ENCODE results near the gene WDFY2. TPM values are rescaled to one million over a fixed set of nuclear protein-coding genes. Genes with fewer than 3 reads are reported as not detected.
A peak's percentile ranks its signal among the peaks of the same experiment; 100 is the strongest.

Gene WDFY2
- total and polyA plus RNA-seq, 4 donors: 2.5 to 24.4 (median 11.2) TPM

DNA sequence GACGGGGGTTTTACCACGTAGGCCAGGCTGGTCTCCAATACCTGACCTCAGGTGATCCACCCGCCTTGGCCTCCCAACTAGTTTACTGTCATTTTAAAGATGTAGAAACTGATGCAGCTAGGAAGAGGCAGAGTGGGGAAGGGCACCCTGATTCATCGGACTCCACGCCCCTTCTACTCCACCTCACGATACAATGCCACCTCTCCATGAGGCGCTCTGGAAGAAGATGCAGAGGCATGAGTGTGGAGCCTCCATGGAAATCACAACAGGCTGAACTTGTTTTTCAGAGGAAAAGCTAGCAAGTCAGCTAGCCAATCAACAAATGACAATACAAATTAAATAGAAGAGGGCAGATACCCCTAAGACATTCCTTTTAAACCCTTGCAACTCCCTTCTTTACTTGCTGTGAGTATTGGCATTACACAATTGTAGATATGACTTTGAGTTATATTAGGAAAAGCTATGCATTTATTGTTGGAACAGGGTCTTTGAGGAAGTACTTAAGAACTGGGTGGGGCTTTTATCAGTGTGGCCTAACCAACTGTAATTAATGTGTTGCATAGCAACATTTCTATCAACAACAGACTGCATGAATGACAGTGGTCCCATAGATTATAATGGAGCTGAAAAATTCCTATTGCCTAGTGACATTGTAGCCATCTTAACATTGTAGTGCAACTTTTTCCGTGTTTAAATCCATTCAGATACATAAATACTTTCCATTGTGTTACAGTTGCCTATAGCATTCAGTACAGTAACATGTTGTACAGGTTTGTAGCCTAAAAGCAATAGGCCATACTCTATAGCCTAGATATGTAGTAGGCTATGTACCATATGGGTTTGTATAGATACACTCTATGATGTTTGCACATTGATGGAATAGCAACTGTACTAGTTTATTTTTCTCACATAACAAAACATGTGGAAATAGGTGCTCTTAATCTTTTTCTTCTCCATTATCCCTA, 17.6 kb downstream of the WDFY2 start:
- Histone ChIP-seq H3K27ac (ENCODE audit: low read depth in 1 of 2, low read length in 2 of 2) (no peak overlapping the region), H3K27me3 (ENCODE audit: control insufficient read depth in 1 of 2, insufficient read depth in 2 of 2, low read length in 1 of 2) (no peaks in the 10 kb centered on the region), H3K4me1 (ENCODE audit: control insufficient read depth in 1 of 2, insufficient read depth in 2 of 2, low read length in 2 of 2) (peaks cover 4 to 5% of the 10 kb centered on the region in 2 donors), H3K4me3 (ENCODE audit: low read length in 2 of 2) (no peak overlapping the region), H3K36me3 (ENCODE audit: control insufficient read depth in 1 of 2, insufficient read depth in 2 of 2, low read length in 1 of 2) (no peaks in the 10 kb centered on the region), H3K9me3 (ENCODE audit: control insufficient read depth, low read length) (no peaks in the 10 kb centered on the region)
- ATAC-seq (ENCODE audit: low FRiP score): no peak
- WGBS, 2 donors: 98% methylated on average over 8 of the region's 8 CpGs
- intact Hi-C loops (cut with DNase I): no loop called here
- DNase-seq: no peak

- peaks cover 4 to 7% of the 10 kb centered on the region in 2 donors for H3K4me1 ChIP-seq (ENCODE audit: control insufficient read depth in 1 of 2, insufficient read depth in 2 of 2, low read length in 2 of 2)
- intact Hi-C loops (cut with DNase I): no loop called here
- 97 to 100% methylated on average over 1 of the region's 1 CpG for WGBS, 2 donors
- H3K27ac ChIP-seq (ENCODE audit: low read depth in 1 of 2, low read length in 2 of 2): no peak overlapping the region
- H3K27me3 ChIP-seq (ENCODE audit: control insufficient read depth in 1 of 2, insufficient read depth in 2 of 2, low read length in 1 of 2): no peaks in the 10 kb centered on the region
- H3K4me3 ChIP-seq (ENCODE audit: low read length in 2 of 2): no peak overlapping the region
- H3K36me3 ChIP-seq (ENCODE audit: control insufficient read depth in 1 of 2, insufficient read depth in 2 of 2, low read length in 1 of 2): peaks cover 0 to 2% of the 10 kb centered on the region in 2 donors
- ATAC-seq (ENCODE audit: low FRiP score): no peak
- H3K9me3 ChIP-seq (ENCODE audit: control insufficient read depth, low read length): peaks cover 2% of the 10 kb centered on the region
- no peak for DNase-seq
Measured at GRCh38 chr13:51603716-51604115, 19.5 kb downstream of the WDFY2 start.

DNA sequence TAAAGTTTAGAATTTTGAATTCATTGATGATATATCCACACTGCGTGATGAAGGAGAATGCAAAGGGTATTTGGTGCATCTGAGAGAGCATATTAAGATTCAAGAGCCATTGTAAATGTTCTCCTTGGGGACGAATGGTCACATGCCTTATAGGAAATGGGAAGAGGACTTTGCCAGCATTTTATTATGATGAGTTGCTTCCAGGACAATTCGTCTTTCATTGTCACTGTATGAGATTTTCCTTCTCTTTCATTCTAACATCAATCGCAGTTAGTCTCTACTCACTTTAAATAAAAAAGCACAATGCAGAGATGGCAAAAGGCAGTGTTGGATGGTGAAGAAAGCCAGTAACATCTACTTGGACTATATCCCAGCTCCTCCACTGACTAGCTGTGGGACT, 21.4 kb downstream of the WDFY2 start:
- ATAC-seq (ENCODE audit: low FRiP score) (no peak), DNase-seq (no peak)
- Histone ChIP-seq H3K36me3 (ENCODE audit: control insufficient read depth in 1 of 2, insufficient read depth in 2 of 2, low read length in 1 of 2) (peaks cover 0 to 2% of the 10 kb centered on the region in 2 donors), H3K4me3 (ENCODE audit: low read length in 2 of 2) (no peak overlapping the region), H3K27ac (ENCODE audit: low read depth in 1 of 2, low read length in 2 of 2) (no peak overlapping the region), H3K4me1 (ENCODE audit: control insufficient read depth in 1 of 2, insufficient read depth in 2 of 2, low read length in 2 of 2) (peaks cover 0 to 3% of the 10 kb centered on the region in 2 donors), H3K27me3 (ENCODE audit: control insufficient read depth in 1 of 2, insufficient read depth in 2 of 2, low read length in 1 of 2) (no peaks in the 10 kb centered on the region), H3K9me3 (ENCODE audit: control insufficient read depth, low read length) (peaks cover 2% of the 10 kb centered on the region)
- 36 to 38% methylated on average over 4 of the region's 4 CpGs for WGBS, 2 donors
- intact Hi-C loops (cut with DNase I): no loop called here

- peaks cover 0 to 2% of the 10 kb centered on the region in 2 donors for H3K36me3 ChIP-seq (ENCODE audit: control insufficient read depth in 1 of 2, insufficient read depth in 2 of 2, low read length in 1 of 2)
- DNase-seq: no peak
- 10 to 17% methylated on average over 1 of the region's 1 CpG for WGBS, 2 donors
- H3K27ac ChIP-seq (ENCODE audit: low read depth in 1 of 2, low read length in 2 of 2): no peak overlapping the region
- no peak overlapping the region for H3K4me3 ChIP-seq (ENCODE audit: low read length in 2 of 2)
- H3K9me3 ChIP-seq (ENCODE audit: control insufficient read depth, low read length): peaks cover 2% of the 10 kb centered on the region
- intact Hi-C loops (cut with DNase I): no loop called here
- ATAC-seq (ENCODE audit: low FRiP score): no peak
- H3K27me3 ChIP-seq (ENCODE audit: control insufficient read depth in 1 of 2, insufficient read depth in 2 of 2, low read length in 1 of 2): no peaks in the 10 kb centered on the region
- peaks cover 2 to 3% of the 10 kb centered on the region in 2 donors for H3K4me1 ChIP-seq (ENCODE audit: control insufficient read depth in 1 of 2, insufficient read depth in 2 of 2, low read length in 2 of 2)
Measured at GRCh38 chr13:51607165-51607564, 22.9 kb downstream of the WDFY2 start.

- H3K27me3 ChIP-seq (ENCODE audit: control insufficient read depth in 1 of 2, insufficient read depth in 2 of 2, low read length in 1 of 2): no peaks in the 10 kb centered on the region
- H3K4me3 ChIP-seq (ENCODE audit: low read length in 2 of 2): no peak overlapping the region
- H3K9me3 ChIP-seq (ENCODE audit: control insufficient read depth, low read length): peaks cover 2% of the 10 kb centered on the region
- intact Hi-C loops (cut with DNase I): no loop called here
- DNase-seq (no peak), ATAC-seq (ENCODE audit: low FRiP score) (no peak)
- no peak overlapping the region for H3K27ac ChIP-seq (ENCODE audit: low read depth in 1 of 2, low read length in 2 of 2)
- WGBS, 2 donors: 96 to 98% methylated on average over 2 of the region's 2 CpGs
- peaks cover 3 to 6% of the 10 kb centered on the region in 2 donors for H3K4me1 ChIP-seq (ENCODE audit: control insufficient read depth in 1 of 2, insufficient read depth in 2 of 2, low read length in 2 of 2)
- peaks cover 0 to 2% of the 10 kb centered on the region in 2 donors for H3K36me3 ChIP-seq (ENCODE audit: control insufficient read depth in 1 of 2, insufficient read depth in 2 of 2, low read length in 1 of 2)
Measured at GRCh38 chr13:51608857-51609406, 24.7 kb downstream of the WDFY2 start.

- ATAC-seq (ENCODE audit: low FRiP score) (no peak), DNase-seq (no peak)
- Histone ChIP-seq H3K9me3 (ENCODE audit: control insufficient read depth, low read length) (peaks cover under 1% of the 10 kb centered on the region), H3K27me3 (ENCODE audit: control insufficient read depth in 1 of 2, insufficient read depth in 2 of 2, low read length in 1 of 2) (no peaks in the 10 kb centered on the region), H3K27ac (ENCODE audit: low read depth in 1 of 2, low read length in 2 of 2) (peak overlapping the region in 1 of 2 donors; percentile 71), H3K36me3 (ENCODE audit: control insufficient read depth in 1 of 2, insufficient read depth in 2 of 2, low read length in 1 of 2) (peaks cover 0 to under 1% of the 10 kb centered on the region in 2 donors), H3K4me1 (ENCODE audit: control insufficient read depth in 1 of 2, insufficient read depth in 2 of 2, low read length in 2 of 2) (peaks cover 0 to 6% of the 10 kb centered on the region in 2 donors), H3K4me3 (ENCODE audit: low read length in 2 of 2) (no peak overlapping the region)
- intact Hi-C loops (cut with DNase I): no loop called here
- WGBS, 2 donors: 46 to 55% methylated on average over 3 of the region's 3 CpGs
Measured at GRCh38 chr13:51612867-51613266, 28.6 kb downstream of the WDFY2 start.

GRCh38 chr13:51613535-51613934, 29.3 kb downstream of the WDFY2 start:
- no peaks in the 10 kb centered on the region for H3K36me3 ChIP-seq (ENCODE audit: control insufficient read depth in 1 of 2, insufficient read depth in 2 of 2, low read length in 1 of 2)
- H3K4me1 ChIP-seq (ENCODE audit: control insufficient read depth in 1 of 2, insufficient read depth in 2 of 2, low read length in 2 of 2): peaks cover 0 to 6% of the 10 kb centered on the region in 2 donors
- no peaks in the 10 kb centered on the region for H3K27me3 ChIP-seq (ENCODE audit: control insufficient read depth in 1 of 2, insufficient read depth in 2 of 2, low read length in 1 of 2)
- intact Hi-C loops (cut with DNase I): no loop called here
- WGBS, 2 donors: 36 to 43% methylated on average over 2 of the region's 2 CpGs
- H3K27ac ChIP-seq (ENCODE audit: low read depth in 1 of 2, low read length in 2 of 2): no peak overlapping the region
- ATAC-seq (ENCODE audit: low FRiP score) (no peak), DNase-seq (no peak)
- H3K4me3 ChIP-seq (ENCODE audit: low read length in 2 of 2): no peak overlapping the region
- no peaks in the 10 kb centered on the region for H3K9me3 ChIP-seq (ENCODE audit: control insufficient read depth, low read length)

DNA sequence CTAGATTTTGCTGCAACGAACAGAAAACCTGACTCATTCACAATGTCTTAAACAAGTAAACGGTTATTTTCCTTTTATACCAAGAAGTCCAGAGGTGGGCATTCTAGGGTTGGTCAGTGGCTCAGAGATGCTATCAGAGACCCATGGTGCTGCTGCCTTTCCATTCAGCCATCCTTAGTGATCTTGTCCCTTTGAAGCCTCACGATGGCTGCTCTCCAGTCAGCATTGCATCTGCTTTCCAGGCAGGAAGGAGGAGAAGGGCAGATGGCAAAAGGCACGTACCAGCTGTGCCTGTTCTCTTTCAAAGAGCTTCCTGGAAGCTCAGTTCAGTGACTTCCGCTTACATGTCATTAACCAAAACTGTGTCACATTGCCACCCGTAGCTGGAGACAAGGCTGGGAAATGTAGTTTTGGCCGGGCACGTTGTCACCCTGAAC, 30.1 kb downstream of the WDFY2 start:
- no peaks in the 10 kb centered on the region for H3K27me3 ChIP-seq (ENCODE audit: control insufficient read depth in 1 of 2, insufficient read depth in 2 of 2, low read length in 1 of 2)
- peak overlapping the region in 1 of 2 donors; percentile 88 for H3K27ac ChIP-seq (ENCODE audit: low read depth in 1 of 2, low read length in 2 of 2)
- peaks cover 2 to 6% of the 10 kb centered on the region in 2 donors for H3K4me1 ChIP-seq (ENCODE audit: control insufficient read depth in 1 of 2, insufficient read depth in 2 of 2, low read length in 2 of 2)
- no peaks in the 10 kb centered on the region for H3K9me3 ChIP-seq (ENCODE audit: control insufficient read depth, low read length)
- intact Hi-C loops (cut with DNase I): no loop called here
- peak; percentile 57 for ATAC-seq (ENCODE audit: low FRiP score)
- no peak for DNase-seq
- no peak overlapping the region for H3K4me3 ChIP-seq (ENCODE audit: low read length in 2 of 2)
- no peaks in the 10 kb centered on the region for H3K36me3 ChIP-seq (ENCODE audit: control insufficient read depth in 1 of 2, insufficient read depth in 2 of 2, low read length in 1 of 2)
- WGBS, 2 donors: 30 to 41% methylated on average over 8 of the region's 8 CpGs
